ENCODE results near the gene SND1.
"Not testable (repeated sequence)": the region's sequence is repeated elsewhere in the genome, so short reads cannot be mapped to it uniquely, and the experiment has no call there.

Gene SND1

GRCh38 chr7:127949769-127950222, 297.8 kb downstream of the SND1 start:
- DNase-seq (ENCODE audit: low read depth in 2 of 3, low spot score in 2 of 3), result no peak

GRCh38 chr7:127950233-127950935, 298.4 kb downstream of the SND1 start:
- no peak for DNase-seq (ENCODE audit: low read depth in 2 of 3, low spot score in 2 of 3)

GRCh38 chr7:127953423-127954356, 301.7 kb downstream of the SND1 start:
- DNase-seq (ENCODE audit: low read depth in 2 of 3, low spot score in 2 of 3), result no peak

GRCh38 chr7:127954357-127954748, 302.4 kb downstream of the SND1 start:
- DNase-seq (ENCODE audit: low read depth in 2 of 3, low spot score in 2 of 3), result no peak

- no peak for DNase-seq (ENCODE audit: low read depth in 2 of 3, low spot score in 2 of 3)
These were observed 303.1 kb downstream of the SND1 start for GRCh38 chr7:127955051-127955531.

- DNase-seq (ENCODE audit: low read depth in 2 of 3, low spot score in 2 of 3), result no peak
These were observed 305.9 kb downstream of the SND1 start for GRCh38 chr7:127957886-127958285.

- DNase-seq (ENCODE audit: low read depth in 2 of 3, low spot score in 2 of 3), result no peak
These were observed 307.8 kb downstream of the SND1 start for GRCh38 chr7:127959770-127960169.

- DNase-seq (ENCODE audit: low read depth in 2 of 3, low spot score in 2 of 3), result no peak
These were observed 309.9 kb downstream of the SND1 start for GRCh38 chr7:127961786-127962453.

- DNase-seq (ENCODE audit: low read depth in 2 of 3, low spot score in 2 of 3), result no peak
These were observed 310.8 kb downstream of the SND1 start for GRCh38 chr7:127962589-127963361.

GRCh38 chr7:127963850-127964249, 311.9 kb downstream of the SND1 start:
- DNase-seq (ENCODE audit: low read depth in 2 of 3, low spot score in 2 of 3), result not testable (repeated sequence)

GRCh38 chr7:127967281-127967680, 315.3 kb downstream of the SND1 start:
- DNase-seq (ENCODE audit: low read depth in 2 of 3, low spot score in 2 of 3), result no peak

GRCh38 chr7:127968547-127968946, 316.6 kb downstream of the SND1 start:
- no peak for DNase-seq (ENCODE audit: low read depth in 2 of 3, low spot score in 2 of 3)

- no peak for DNase-seq (ENCODE audit: low read depth in 2 of 3, low spot score in 2 of 3)
These were observed 321.8 kb downstream of the SND1 start for GRCh38 chr7:127973832-127974231.

GRCh38 chr7:127974446-127975035, 322.5 kb downstream of the SND1 start:
- no peak for DNase-seq (ENCODE audit: low read depth in 2 of 3, low spot score in 2 of 3)

GRCh38 chr7:127976056-127976737, 324.2 kb downstream of the SND1 start:
- DNase-seq (ENCODE audit: low read depth in 2 of 3, low spot score in 2 of 3), result no peak

GRCh38 chr7:127976738-127977120, 324.7 kb downstream of the SND1 start:
- DNase-seq (ENCODE audit: low read depth in 2 of 3, low spot score in 2 of 3), result no peak

- no peak for DNase-seq (ENCODE audit: low read depth in 2 of 3, low spot score in 2 of 3)
These were observed 326.4 kb downstream of the SND1 start for GRCh38 chr7:127978421-127978820.

- DNase-seq (ENCODE audit: low read depth in 2 of 3, low spot score in 2 of 3), result no peak
These were observed 327.2 kb downstream of the SND1 start for GRCh38 chr7:127979113-127979727.

GRCh38 chr7:127979728-127980126, 327.7 kb downstream of the SND1 start:
- DNase-seq (ENCODE audit: low read depth in 2 of 3, low spot score in 2 of 3), result no peak
